ENCODE results near the gene MTUS2. TPM values are rescaled to one million over a fixed set of nuclear protein-coding genes. Genes with fewer than 3 reads are reported as not detected.

The MTUS2 gene
- total RNA-seq, 1 donor from 2014 or later, result 0.41 TPM

GRCh38 chr13:29535663-29536655 is 715.8 kb downstream of the MTUS2 start:
- peaks cover 10% of the 10 kb centered on the region for H3K36me3 ChIP-seq
- H3K9me3 ChIP-seq, result no peaks in the 10 kb centered on the region
- H3K27ac ChIP-seq, result no peak overlapping the region
- no peak for TF ChIP-seq CTCF (IDR thresholded peaks at IDR 0.05)
- H3K4me1 ChIP-seq, result no peaks in the 10 kb centered on the region
- no peaks in the 10 kb centered on the region for H3K27me3 ChIP-seq
- ATAC-seq, result no peak
- DNase-seq, result no peak
- no peak overlapping the region for H3K4me3 ChIP-seq
- intact Hi-C loops (cut with DNase I), result no loop called here

GRCh38 chr13:29536853-29537252 is 716.7 kb downstream of the MTUS2 start:
- Histone ChIP-seq H3K36me3 (peaks cover 7% of the 10 kb centered on the region), H3K27me3 (no peaks in the 10 kb centered on the region), H3K9me3 (no peaks in the 10 kb centered on the region), H3K27ac (no peak overlapping the region), H3K4me1 (no peaks in the 10 kb centered on the region), H3K4me3 (no peak overlapping the region)
- DNase-seq (no peak), ATAC-seq (no peak)
- TF ChIP-seq CTCF (IDR thresholded peaks at IDR 0.05), result no peak
- intact Hi-C loops (cut with DNase I), result no loop called here

GRCh38 chr13:29537736-29538651 is 717.9 kb downstream of the MTUS2 start:
- H3K27ac ChIP-seq, result no peak overlapping the region
- no peak for TF ChIP-seq CTCF (IDR thresholded peaks at IDR 0.05)
- H3K27me3 ChIP-seq, result no peaks in the 10 kb centered on the region
- peaks cover 7% of the 10 kb centered on the region for H3K36me3 ChIP-seq
- intact Hi-C loops (cut with DNase I), result no loop called here
- H3K4me3 ChIP-seq, result no peak overlapping the region
- H3K9me3 ChIP-seq, result no peaks in the 10 kb centered on the region
- ATAC-seq (no peak), DNase-seq (no peak)
- H3K4me1 ChIP-seq, result no peaks in the 10 kb centered on the region

- Histone ChIP-seq H3K4me1 (no peaks in the 10 kb centered on the region), H3K27me3 (no peaks in the 10 kb centered on the region), H3K9me3 (no peaks in the 10 kb centered on the region), H3K4me3 (no peak overlapping the region), H3K36me3 (peaks cover 7% of the 10 kb centered on the region), H3K27ac (no peak overlapping the region)
- no peak for ATAC-seq
- intact Hi-C loops (cut with DNase I), result no loop called here
- no peak for DNase-seq
- no peak for TF ChIP-seq CTCF (IDR thresholded peaks at IDR 0.05)
These were observed 718.5 kb downstream of the MTUS2 start for GRCh38 chr13:29538652-29539040.

GRCh38 chr13:29539856-29540255 is 719.7 kb downstream of the MTUS2 start:
- TF ChIP-seq CTCF (IDR thresholded peaks at IDR 0.05), result no peak
- Histone ChIP-seq H3K4me1 (no peaks in the 10 kb centered on the region), H3K27me3 (no peaks in the 10 kb centered on the region), H3K36me3 (peaks cover 5% of the 10 kb centered on the region), H3K4me3 (no peak overlapping the region), H3K9me3 (no peaks in the 10 kb centered on the region), H3K27ac (no peak overlapping the region)
- intact Hi-C loops (cut with DNase I), result no loop called here
- ATAC-seq (peak; percentile 14), DNase-seq (no peak)
